ENCODE results near the gene CST2.

Gene CST2

DNA sequence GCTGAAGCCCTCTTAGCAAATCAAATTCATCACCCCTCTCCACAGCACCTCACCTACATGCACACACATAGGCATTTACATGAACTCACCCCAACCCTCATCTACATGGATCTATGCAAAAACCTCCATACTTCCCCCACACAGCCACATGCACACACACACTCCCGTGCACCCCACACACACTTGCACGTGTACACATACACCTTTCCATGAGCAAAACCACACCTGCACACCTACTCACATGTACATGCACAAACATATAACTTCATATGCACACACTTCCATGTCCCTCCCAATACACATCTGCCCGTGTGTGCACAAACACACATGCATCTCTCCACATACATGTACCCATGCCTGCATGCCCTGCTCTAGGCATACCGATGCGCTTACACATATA lies 29.7 kb upstream of the CST2 start:
- no peak overlapping the region for H2AFZ ChIP-seq (ENCODE audit: low read length)
- H3K9me3 ChIP-seq (replicated peaks in 1 of 2; ENCODE audit: control insufficient read depth in 2 of 2, insufficient read depth in 1 of 2, low read depth in 1 of 2, low read length in 2 of 2), result no peaks in the 10 kb centered on the region
- WGBS, 2 donors (ENCODE audit: extremely low coverage in 2 of 2, insufficient read length in 2 of 2, insufficient replicate concordance in 1 of 2), result no CpG with 5 or more reads among the region's 5 CpGs
- no peak overlapping the region for H2BK5ac ChIP-seq (ENCODE audit: low read length)
- no peak overlapping the region for H3K14ac ChIP-seq (ENCODE audit: low read length)
- H3K23ac ChIP-seq (ENCODE audit: low read depth, low read length, poor library complexity), result no peak overlapping the region
- no peaks in the 10 kb centered on the region for H3K27me3 ChIP-seq (ENCODE audit: control insufficient read depth in 3 of 3, insufficient read depth in 3 of 3, low read depth in 1 of 3, low read length in 3 of 3)
- H3K27ac ChIP-seq (replicated peaks; ENCODE audit: low read length), result no peak overlapping the region
- H2BK120ac ChIP-seq (ENCODE audit: low read depth, low read length), result no peak overlapping the region
- no peak overlapping the region for H4K91ac ChIP-seq (ENCODE audit: low read depth, low read length, poor library complexity)
- H2BK12ac ChIP-seq (ENCODE audit: low read length), result peak overlapping the region; percentile 50
- H3K4me2 ChIP-seq (ENCODE audit: insufficient read depth, low read length, poor library complexity, severe bottlenecking), result no peak overlapping the region
- DNase-seq (ENCODE audit: low spot score), result no peak
- H3K4ac ChIP-seq (ENCODE audit: low read length), result no peak overlapping the region
- H3K18ac ChIP-seq (ENCODE audit: low read length), result no peak overlapping the region
- no peak overlapping the region for H2BK15ac ChIP-seq (ENCODE audit: low read length)
- H3K36me3 ChIP-seq (replicated peaks in 1 of 2; ENCODE audit: control insufficient read depth in 2 of 2, insufficient read depth in 2 of 2, low read length in 2 of 2), result no peaks in the 10 kb centered on the region
- no peak overlapping the region for H4K8ac ChIP-seq (ENCODE audit: low read depth, low read length)
- H3K9ac ChIP-seq (ENCODE audit: low read depth, low read length, poor library complexity), result peak overlapping the region; percentile 45
- H3K4me3 ChIP-seq (ENCODE audit: low read length in 2 of 2), result no peak overlapping the region
- H3K79me1 ChIP-seq (ENCODE audit: low read depth, low read length), result no peaks in the 10 kb centered on the region
- H3K4me1 ChIP-seq (ENCODE audit: control insufficient read depth in 2 of 2, insufficient read depth in 1 of 2, low read depth in 1 of 2, low read length in 2 of 2), result peaks cover 0 to 3% of the 10 kb centered on the region in 2 donors
- H2AK5ac ChIP-seq (ENCODE audit: low read depth, low read length), result no peak overlapping the region

DNA sequence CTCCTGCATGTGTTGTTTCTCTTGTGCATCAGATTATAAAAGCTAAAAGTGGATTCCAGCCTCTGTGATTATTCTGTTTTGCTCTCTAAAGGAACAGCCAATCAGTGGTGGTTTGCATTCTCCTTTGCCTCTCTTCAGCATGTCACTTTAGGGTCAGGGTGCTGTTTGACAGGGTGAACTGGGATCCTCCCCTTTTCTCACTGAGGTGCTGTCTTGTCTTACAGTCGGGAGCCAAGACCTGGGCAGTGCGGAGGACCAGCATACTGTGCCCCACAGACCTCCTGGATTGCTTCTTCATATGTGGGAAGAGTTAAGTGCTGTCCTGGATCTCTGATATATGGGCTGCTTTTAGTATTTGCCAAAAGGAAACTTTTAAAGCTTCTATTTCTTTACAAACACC lies 15.2 kb upstream of the CST2 start:
- no peak overlapping the region for H2BK120ac ChIP-seq (ENCODE audit: low read depth, low read length)
- no peak overlapping the region for H2BK5ac ChIP-seq (ENCODE audit: low read length)
- no peak overlapping the region for H3K4me2 ChIP-seq (ENCODE audit: insufficient read depth, low read length, poor library complexity, severe bottlenecking)
- no peak overlapping the region for H3K4ac ChIP-seq (ENCODE audit: low read length)
- no peaks in the 10 kb centered on the region for H3K79me1 ChIP-seq (ENCODE audit: low read depth, low read length)
- H2AFZ ChIP-seq (ENCODE audit: low read length), result no peak overlapping the region
- WGBS, 2 donors (ENCODE audit: extremely low coverage in 2 of 2, insufficient read length in 2 of 2, insufficient replicate concordance in 1 of 2), result no CpG with 5 or more reads among the region's 2 CpGs
- DNase-seq (ENCODE audit: low spot score), result no peak
- H3K23ac ChIP-seq (ENCODE audit: low read depth, low read length, poor library complexity), result no peak overlapping the region
- no peak overlapping the region for H3K14ac ChIP-seq (ENCODE audit: low read length)
- H3K36me3 ChIP-seq (replicated peaks in 1 of 2; ENCODE audit: control insufficient read depth in 2 of 2, insufficient read depth in 2 of 2, low read length in 2 of 2), result no peaks in the 10 kb centered on the region
- H2AK5ac ChIP-seq (ENCODE audit: low read depth, low read length), result no peak overlapping the region
- no peak overlapping the region for H4K8ac ChIP-seq (ENCODE audit: low read depth, low read length)
- H3K18ac ChIP-seq (ENCODE audit: low read length), result no peak overlapping the region
- H3K9ac ChIP-seq (ENCODE audit: low read depth, low read length, poor library complexity), result peak overlapping the region; percentile 9
- H3K4me1 ChIP-seq (ENCODE audit: control insufficient read depth in 2 of 2, insufficient read depth in 1 of 2, low read depth in 1 of 2, low read length in 2 of 2), result no peaks in the 10 kb centered on the region
- no peak overlapping the region for H3K27ac ChIP-seq (replicated peaks; ENCODE audit: low read length)
- no peak overlapping the region for H4K91ac ChIP-seq (ENCODE audit: low read depth, low read length, poor library complexity)
- H3K9me3 ChIP-seq (replicated peaks in 1 of 2; ENCODE audit: control insufficient read depth in 2 of 2, insufficient read depth in 1 of 2, low read depth in 1 of 2, low read length in 2 of 2), result no peaks in the 10 kb centered on the region
- H3K27me3 ChIP-seq (ENCODE audit: control insufficient read depth in 3 of 3, insufficient read depth in 3 of 3, low read depth in 1 of 3, low read length in 3 of 3), result no peaks in the 10 kb centered on the region
- H2BK12ac ChIP-seq (ENCODE audit: low read length), result no peak overlapping the region
- no peak overlapping the region for H3K4me3 ChIP-seq (ENCODE audit: low read length in 2 of 2)
- H2BK15ac ChIP-seq (ENCODE audit: low read length), result no peak overlapping the region

DNA sequence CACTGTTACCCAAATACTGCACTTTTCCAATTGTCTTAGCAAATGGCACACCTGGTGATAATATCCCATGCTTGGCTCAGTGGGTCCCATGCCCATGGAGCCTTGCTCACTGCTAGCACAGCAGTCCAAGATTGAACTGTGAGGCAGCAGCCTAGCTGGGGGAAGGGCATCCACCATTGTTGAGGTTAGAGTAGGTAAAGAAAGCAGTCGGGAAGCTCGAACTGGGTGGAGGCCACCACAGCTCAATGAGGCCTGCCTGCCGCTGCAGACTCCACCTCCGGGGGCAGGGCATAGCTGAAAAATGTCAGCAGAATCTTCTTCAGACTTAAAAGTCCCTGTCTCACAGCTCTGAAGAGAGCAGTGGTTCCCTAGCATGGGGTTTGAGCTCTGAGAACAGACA lies 9.2 kb upstream of the CST2 start:
- Histone ChIP-seq H3K4me1 (ENCODE audit: control insufficient read depth in 2 of 2, insufficient read depth in 1 of 2, low read depth in 1 of 2, low read length in 2 of 2) (no peaks in the 10 kb centered on the region), H4K91ac (ENCODE audit: low read depth, low read length, poor library complexity) (no peak overlapping the region), H3K14ac (ENCODE audit: low read length) (no peak overlapping the region), H3K27ac (replicated peaks; ENCODE audit: low read length) (no peak overlapping the region), H3K36me3 (replicated peaks in 1 of 2; ENCODE audit: control insufficient read depth in 2 of 2, insufficient read depth in 2 of 2, low read length in 2 of 2) (no peaks in the 10 kb centered on the region), H2BK12ac (ENCODE audit: low read length) (no peak overlapping the region), H2AK5ac (ENCODE audit: low read depth, low read length) (no peak overlapping the region), H3K27me3 (ENCODE audit: control insufficient read depth in 3 of 3, insufficient read depth in 3 of 3, low read depth in 1 of 3, low read length in 3 of 3) (no peaks in the 10 kb centered on the region), H3K79me1 (ENCODE audit: low read depth, low read length) (no peaks in the 10 kb centered on the region), H3K4me2 (ENCODE audit: insufficient read depth, low read length, poor library complexity, severe bottlenecking) (no peak overlapping the region), H3K4me3 (ENCODE audit: low read length in 2 of 2) (no peak overlapping the region), H2BK15ac (ENCODE audit: low read length) (no peak overlapping the region), H2BK120ac (ENCODE audit: low read depth, low read length) (no peak overlapping the region), H3K18ac (ENCODE audit: low read length) (no peak overlapping the region), H2BK5ac (ENCODE audit: low read length) (no peak overlapping the region), H4K8ac (ENCODE audit: low read depth, low read length) (no peak overlapping the region), H3K23ac (ENCODE audit: low read depth, low read length, poor library complexity) (no peak overlapping the region), H3K9me3 (replicated peaks in 1 of 2; ENCODE audit: control insufficient read depth in 2 of 2, insufficient read depth in 1 of 2, low read depth in 1 of 2, low read length in 2 of 2) (peaks cover 0 to 6% of the 10 kb centered on the region in 2 donors), H3K4ac (ENCODE audit: low read length) (no peak overlapping the region), H2AFZ (ENCODE audit: low read length) (no peak overlapping the region), H3K9ac (ENCODE audit: low read depth, low read length, poor library complexity) (no peak overlapping the region)
- DNase-seq (ENCODE audit: low spot score), result no peak
- WGBS, 2 donors (ENCODE audit: extremely low coverage in 2 of 2, insufficient read length in 2 of 2, insufficient replicate concordance in 1 of 2), result no CpG with 5 or more reads among the region's 4 CpGs

DNA sequence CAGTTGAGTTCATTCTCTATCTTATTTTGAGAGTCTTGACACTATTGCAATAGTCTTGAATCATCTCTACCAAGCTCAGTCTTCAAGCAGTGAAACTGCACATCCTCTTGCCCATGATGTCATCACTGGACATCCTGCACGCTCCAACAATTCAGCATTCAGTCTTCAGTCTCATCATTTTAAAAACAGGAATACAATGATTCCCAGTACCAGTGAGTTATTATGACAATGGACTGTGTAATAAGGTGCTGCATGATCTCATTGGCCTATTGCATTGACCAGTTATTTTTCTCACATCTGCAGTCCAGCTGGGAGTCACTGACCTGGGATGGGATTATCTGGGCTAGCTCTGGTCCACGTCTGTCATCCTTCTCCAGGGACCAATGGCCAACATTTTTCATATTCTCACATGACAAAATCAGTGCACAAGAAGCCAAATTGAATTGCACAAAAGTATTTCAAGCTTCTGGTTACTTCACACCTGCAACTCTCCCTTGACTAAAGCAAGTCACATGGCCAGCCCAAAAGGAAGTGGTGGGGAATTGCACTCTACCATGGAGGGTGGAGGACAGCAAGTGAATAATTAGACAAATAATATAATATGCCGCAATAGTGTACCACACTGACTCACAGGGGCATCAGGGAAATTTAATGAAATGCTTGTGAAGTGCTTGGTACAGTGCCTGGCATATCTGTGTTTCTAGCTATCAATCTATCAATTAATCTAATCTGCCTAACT lies 6.4 kb upstream of the CST2 start:
- WGBS, 2 donors (ENCODE audit: extremely low coverage in 2 of 2, insufficient read length in 2 of 2, insufficient replicate concordance in 1 of 2), result no CpG with 5 or more reads among the region's 3 CpGs
- Histone ChIP-seq H3K79me1 (ENCODE audit: low read depth, low read length) (no peaks in the 10 kb centered on the region), H4K8ac (ENCODE audit: low read depth, low read length) (no peak overlapping the region)

More for the DNA sequence above, 6.4 kb upstream of the CST2 start:
- H2AK5ac ChIP-seq (ENCODE audit: low read depth, low read length), result no peak overlapping the region
- H3K27ac ChIP-seq (replicated peaks; ENCODE audit: low read length), result no peak overlapping the region
- no peak overlapping the region for H3K4me2 ChIP-seq (ENCODE audit: insufficient read depth, low read length, poor library complexity, severe bottlenecking)
- H3K4ac ChIP-seq (ENCODE audit: low read length), result no peak overlapping the region
- peaks cover 0 to 6% of the 10 kb centered on the region in 2 donors for H3K9me3 ChIP-seq (replicated peaks in 1 of 2; ENCODE audit: control insufficient read depth in 2 of 2, insufficient read depth in 1 of 2, low read depth in 1 of 2, low read length in 2 of 2)
- H2BK15ac ChIP-seq (ENCODE audit: low read length), result no peak overlapping the region
- no peak overlapping the region for H2AFZ ChIP-seq (ENCODE audit: low read length)
- no peak overlapping the region for H2BK12ac ChIP-seq (ENCODE audit: low read length)
- no peaks in the 10 kb centered on the region for H3K36me3 ChIP-seq (replicated peaks in 1 of 2; ENCODE audit: control insufficient read depth in 2 of 2, insufficient read depth in 2 of 2, low read length in 2 of 2)
- no peak overlapping the region for H3K18ac ChIP-seq (ENCODE audit: low read length)
- H3K4me1 ChIP-seq (ENCODE audit: control insufficient read depth in 2 of 2, insufficient read depth in 1 of 2, low read depth in 1 of 2, low read length in 2 of 2), result no peaks in the 10 kb centered on the region
- no peaks in the 10 kb centered on the region for H3K27me3 ChIP-seq (ENCODE audit: control insufficient read depth in 3 of 3, insufficient read depth in 3 of 3, low read depth in 1 of 3, low read length in 3 of 3)
- H4K91ac ChIP-seq (ENCODE audit: low read depth, low read length, poor library complexity), result no peak overlapping the region
- H3K23ac ChIP-seq (ENCODE audit: low read depth, low read length, poor library complexity), result no peak overlapping the region
- no peak overlapping the region for H2BK120ac ChIP-seq (ENCODE audit: low read depth, low read length)
- H2BK5ac ChIP-seq (ENCODE audit: low read length), result no peak overlapping the region
- H3K14ac ChIP-seq (ENCODE audit: low read length), result no peak overlapping the region
- no peak for DNase-seq (ENCODE audit: low spot score)
- H3K9ac ChIP-seq (ENCODE audit: low read depth, low read length, poor library complexity), result no peak overlapping the region
- no peak overlapping the region for H3K4me3 ChIP-seq (ENCODE audit: low read length in 2 of 2)

Measured in neuronal stem cell (in vitro differentiated cells).